GM21528 (cell line): ENCODE data around the gene OVCH2.
A peak's percentile ranks its signal among the peaks of the same experiment; 100 is the strongest.
"Not testable (repeated sequence)": the region's sequence is repeated elsewhere in the genome, so short reads cannot be mapped to it uniquely, and the experiment has no call there.

Experiments
- ATAC-seq: cut with Tn5 transposase; IDR thresholded peaks from one replicate; pipeline ENCODE4 v1.9.1; 2021; ENCODE audit warnings: mild to moderate bottlenecking, moderate library complexity; ENCODE audit not compliant: unreplicated experiment, low FRiP score

Gene OVCH2

GRCh38 chr11:7706377-7706776 is at the start of gene OVCH2:
Gene OVCH2, minus strand, starts transcription at chr11:7706477. Its CDS starts 83 bp downstream, at chr11:7706394.
- ATAC-seq: no peak

GRCh38 chr11:7749456-7749855 is 43.2 kb upstream of the OVCH2 start:
- no peak for ATAC-seq

DNA sequence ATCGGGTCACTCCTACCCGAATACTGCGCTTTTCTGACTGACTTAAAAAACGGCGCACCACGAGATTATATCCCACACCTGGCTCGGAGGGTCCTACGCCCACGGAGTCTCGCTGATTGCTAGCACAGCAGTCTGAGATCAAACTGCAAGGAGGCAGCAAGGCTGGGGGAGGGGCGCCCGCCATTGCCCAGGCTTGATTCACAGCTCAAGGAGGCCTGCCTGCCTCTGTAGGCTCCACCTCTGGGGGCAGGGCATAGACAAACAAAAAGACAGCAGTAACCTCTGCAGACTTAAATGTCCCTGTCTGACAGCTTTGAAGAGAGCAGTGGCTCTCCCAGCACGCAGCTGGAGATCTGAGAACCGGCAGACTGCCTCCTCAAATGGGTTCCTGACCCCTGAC is 28.5 kb upstream of the OVCH2 start:
- ATAC-seq: not testable (repeated sequence)

DNA sequence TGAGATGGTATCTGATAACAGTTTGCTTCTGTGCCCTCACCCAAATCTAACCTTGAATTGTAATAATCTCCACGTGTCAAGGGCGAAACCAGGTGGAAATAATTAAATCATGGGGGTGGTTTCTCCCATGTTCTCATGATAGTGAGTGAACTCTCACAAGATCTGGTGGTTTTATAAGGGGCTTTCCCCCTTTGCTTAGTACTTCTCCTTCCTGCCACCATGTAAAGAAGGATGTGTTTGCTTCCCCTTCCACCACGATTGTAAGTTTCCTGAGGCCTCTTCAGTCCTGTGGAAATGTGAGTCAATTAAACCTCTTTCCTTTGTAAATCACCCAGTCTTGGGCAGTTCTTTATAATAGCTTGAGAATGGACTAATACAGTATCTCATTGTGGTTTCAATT is 8.5 kb upstream of the OVCH2 start:
- ATAC-seq: no peak

DNA sequence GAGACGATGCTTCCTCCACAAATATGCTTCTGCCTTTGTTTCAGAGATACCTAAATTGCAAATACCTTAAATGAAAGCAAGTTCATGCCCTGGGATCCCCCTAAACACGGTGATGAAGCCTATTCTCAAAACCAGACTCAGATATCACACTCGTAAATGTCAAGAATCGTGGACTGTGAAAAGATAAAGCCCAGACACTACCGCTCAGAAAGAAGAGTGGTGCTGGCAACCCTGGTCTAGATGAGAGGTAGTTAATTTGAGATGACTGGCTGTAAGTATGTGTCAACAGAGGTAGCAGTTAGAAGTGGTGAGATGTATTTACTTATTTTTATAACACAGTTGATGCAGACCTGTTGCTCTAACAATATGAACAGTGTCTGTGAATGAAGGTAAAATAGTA is 2.5 kb downstream of the OVCH2 start:
- no peak for ATAC-seq

GRCh38 chr11:7696424-7696823 is 9.9 kb downstream of the OVCH2 start:
- no peak for ATAC-seq

DNA sequence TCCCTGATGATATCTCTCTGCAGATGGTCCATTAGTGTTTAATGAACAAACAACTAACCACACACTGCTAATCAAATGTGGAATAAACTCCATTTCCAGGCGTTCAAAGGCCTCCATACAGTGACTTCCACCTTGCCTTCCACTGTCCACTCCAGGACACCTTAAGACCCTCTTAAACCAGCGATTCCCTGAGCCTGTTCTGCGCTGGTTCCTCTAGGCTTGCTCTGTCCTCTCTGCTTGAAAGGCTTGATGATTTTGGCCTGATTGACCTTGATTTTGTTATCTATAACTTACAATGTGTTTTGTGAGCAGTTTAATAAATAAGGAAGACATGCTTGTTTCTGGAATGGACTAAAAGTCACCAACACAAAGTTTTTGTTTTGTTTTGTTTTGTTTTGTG is 12.0 kb downstream of the OVCH2 start:
- no peak for ATAC-seq

GRCh38 chr11:7692426-7692825 is 13.9 kb downstream of the OVCH2 start:
- ATAC-seq: no peak

GRCh38 chr11:7691759-7692350 is 14.4 kb downstream of the OVCH2 start:
- ATAC-seq: no peak

DNA sequence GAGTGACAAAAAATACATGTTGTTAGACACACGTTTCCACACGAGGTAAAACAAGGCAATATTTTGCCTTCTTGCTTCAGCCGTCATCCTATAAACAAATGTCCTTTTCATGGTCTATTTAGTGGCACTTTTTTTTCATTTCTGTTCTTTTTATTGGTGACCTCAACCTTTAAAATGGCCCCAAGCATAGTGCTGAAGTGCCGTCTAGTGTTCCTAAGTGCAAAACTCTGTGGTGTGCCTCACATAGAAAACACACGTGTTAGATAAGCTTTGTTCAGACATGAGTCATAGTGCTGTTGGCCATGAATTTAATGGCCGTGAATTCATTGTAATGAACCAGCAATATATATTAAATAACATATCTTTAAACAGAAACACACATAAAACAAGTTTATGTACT is 15.6 kb downstream of the OVCH2 start:
- no peak for ATAC-seq

DNA sequence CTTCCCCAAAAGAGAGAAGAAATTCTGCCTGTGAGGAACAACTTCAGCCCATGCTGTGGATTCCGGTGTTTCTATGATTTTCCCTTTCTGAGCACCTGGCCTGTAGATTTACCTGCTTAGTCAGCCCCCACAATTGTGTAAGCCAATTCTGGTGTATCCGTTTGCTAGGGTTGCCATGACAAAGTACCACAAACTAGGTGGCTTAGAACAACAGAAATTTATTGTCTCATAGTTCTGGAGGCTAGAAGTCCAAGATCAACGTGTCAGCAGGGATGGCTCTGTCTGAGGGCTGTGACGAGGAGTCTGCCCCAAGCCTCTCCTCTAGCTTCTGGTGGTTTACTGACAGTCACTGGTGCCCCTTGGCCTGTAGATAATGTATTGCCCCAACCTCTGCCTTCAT is 17.0 kb downstream of the OVCH2 start:
- no peak for ATAC-seq

DNA sequence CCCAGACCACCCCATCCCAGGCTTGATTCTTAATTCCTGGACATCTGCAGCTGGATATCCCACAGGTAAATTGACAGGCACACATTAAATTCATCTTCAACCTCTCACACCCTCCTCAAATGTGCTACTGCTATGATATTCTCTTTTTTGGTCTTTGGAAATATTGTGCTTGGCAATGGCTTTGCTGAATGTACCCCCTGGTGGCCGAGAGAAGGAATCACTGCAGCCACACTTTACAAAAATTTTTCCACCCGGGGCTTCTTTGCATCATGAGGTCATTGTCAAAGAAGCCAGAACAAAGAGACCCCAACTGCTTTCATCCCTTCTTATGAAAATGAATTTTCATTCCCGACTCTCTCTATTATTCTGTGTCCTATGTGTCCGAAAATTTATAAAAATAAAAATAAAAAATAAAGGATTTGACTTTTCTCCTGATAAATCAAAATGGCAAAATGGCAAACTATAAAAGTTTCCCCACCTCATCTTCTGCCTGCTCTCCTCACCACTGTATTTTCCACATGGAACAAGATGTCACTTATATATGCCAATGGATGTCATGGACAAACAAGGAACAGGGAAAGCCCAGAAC is 17.9 kb downstream of the OVCH2 start:
- peak; percentile 70 for ATAC-seq

GRCh38 chr11:7687386-7687785 is 18.9 kb downstream of the OVCH2 start:
- no peak for ATAC-seq

DNA sequence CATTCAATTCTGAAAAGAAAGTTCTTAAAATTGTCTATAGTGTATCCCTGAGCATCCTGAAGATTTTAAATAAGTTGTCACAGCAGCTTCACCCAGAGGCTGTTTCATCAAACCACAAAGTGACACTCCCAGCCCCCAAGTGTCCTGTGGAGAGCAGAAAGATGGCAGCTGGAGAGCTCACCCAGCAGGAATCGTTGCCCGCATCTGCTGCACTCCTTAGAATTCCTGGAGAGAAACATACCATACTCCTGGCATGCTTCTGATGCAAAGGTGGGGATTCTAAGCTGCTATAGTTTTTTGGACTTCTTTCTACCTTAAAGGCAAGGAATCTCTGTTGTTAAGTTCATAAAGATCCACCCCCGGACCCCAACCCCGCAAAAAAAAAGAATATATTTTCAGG is 19.5 kb downstream of the OVCH2 start:
- ATAC-seq: no peak

DNA sequence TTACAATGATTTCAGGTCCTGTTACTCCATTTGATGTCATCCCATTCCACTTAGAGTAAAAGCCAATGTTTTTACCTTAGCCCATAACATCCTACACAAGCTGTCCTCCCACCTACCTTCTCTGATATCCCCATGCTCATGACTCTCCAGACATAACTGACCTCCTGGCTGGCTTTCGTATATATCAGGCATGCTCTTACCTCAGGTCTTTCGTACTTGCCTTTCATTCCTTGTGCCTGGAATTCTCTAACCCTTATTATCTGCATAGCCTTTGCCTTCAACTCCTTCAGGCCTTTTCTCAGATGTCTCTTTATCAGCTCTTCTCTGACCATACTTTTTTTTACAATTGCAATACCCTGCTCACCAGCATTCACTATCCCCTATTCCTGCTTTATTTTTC is 22.7 kb downstream of the OVCH2 start:
- no peak for ATAC-seq

GRCh38 chr11:7677796-7678201 is 28.5 kb downstream of the OVCH2 start:
- ATAC-seq: no peak

DNA sequence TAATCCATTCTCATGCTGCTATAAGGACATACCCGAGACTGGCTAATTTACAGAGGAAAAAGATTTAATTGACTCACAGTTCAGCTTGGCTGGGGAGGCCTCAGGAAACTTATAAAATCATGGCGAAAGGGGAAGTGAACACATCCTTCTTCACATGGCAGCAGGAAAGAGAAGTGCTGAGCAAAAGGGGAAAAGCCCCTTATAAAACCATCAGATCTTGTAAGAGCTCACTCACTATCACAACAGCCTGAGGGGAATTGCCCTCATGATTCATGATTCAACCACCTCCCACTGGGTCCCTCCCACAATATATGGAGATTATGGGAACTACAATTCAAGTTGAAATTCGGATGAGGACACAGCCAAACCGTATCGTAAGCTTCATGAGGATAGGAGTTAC is 29.2 kb downstream of the OVCH2 start:
- no peak for ATAC-seq

- no peak for ATAC-seq
These were observed 30.6 kb downstream of the OVCH2 start for GRCh38 chr11:7675631-7676030.

DNA sequence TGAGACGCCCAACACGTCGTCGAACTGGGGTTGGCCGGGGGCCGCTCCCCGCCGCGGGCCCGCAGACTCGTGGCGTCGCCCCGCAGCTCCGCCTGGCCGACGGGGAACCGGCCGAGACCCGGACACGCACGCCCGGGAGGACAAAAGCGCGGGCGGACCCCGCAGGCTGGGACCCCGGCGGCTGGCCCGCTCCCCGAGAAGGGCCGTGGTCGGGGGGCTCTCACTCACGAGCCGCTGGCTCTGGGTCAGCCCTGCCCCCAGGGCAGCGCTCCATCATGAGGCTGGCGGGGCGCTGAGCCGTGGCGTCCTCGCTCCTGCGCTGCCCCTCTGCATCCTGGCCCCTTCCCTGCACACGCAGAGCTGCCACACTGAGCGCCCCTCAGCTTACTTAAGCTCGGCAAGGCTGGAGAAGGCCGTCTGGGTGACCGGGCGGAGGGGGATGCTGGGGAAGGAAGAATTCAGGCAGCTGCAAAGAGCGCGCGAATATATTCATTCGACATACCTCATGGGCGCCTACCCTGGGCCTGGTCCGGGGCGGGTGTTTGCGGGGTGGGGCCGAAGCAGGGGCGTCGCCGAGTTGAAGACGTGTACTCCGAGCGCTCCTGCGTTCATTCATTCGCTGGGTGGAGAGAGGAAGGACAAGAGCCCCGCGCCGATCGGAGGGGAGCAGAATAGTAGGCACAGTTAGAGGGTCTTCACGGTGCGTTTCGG is 32.4 kb downstream of the OVCH2 start:
- no peak for ATAC-seq

DNA sequence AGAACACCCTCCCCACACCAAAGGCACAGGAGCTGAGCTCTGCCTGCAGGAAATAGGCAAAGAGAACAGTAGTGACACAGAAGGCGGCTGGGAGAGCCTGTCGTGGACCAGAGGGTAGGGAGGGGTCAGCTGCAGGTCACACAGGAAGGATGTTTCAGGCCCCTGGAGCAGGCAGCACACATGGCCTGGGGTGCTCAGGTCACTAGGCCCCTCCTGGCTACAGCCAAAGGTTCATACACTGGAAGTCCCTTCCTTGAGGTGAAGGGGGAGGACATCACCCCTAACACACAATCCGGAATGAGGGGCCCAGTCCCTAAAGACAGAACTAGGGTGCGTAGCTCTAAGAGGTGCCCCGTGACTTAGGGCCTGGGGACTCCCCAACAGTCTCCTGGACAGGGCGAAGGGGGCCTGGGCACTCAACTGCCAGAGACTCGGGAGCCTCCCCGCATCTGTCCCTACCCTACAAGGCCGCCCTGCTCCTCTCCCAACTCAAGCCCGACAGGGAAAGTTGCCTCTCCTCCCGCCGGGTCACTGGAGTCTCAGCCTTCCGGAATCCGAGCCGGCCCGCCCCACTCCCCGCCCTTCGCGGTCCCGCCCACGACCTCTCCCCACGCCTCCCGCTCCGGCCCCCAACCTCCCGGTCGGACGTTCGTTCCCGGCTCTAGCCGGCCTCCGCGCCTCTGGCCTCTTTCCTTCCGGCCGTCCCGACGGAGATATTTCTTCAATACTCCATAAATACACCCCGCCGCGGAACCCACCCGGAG is 33.1 kb downstream of the OVCH2 start, which contains the start of gene CYB5R2:
Gene CYB5R2, minus strand, starts transcription at position 541 of the 764 bp plus-strand sequence. CDS start 675 bp downstream, outside the sequence.
- no peak for ATAC-seq

GRCh38 chr11:7672276-7672959 is 33.9 kb downstream of the OVCH2 start:
- ATAC-seq: no peak
